ENCODE measurements around the gene SORCS1.

DNA sequence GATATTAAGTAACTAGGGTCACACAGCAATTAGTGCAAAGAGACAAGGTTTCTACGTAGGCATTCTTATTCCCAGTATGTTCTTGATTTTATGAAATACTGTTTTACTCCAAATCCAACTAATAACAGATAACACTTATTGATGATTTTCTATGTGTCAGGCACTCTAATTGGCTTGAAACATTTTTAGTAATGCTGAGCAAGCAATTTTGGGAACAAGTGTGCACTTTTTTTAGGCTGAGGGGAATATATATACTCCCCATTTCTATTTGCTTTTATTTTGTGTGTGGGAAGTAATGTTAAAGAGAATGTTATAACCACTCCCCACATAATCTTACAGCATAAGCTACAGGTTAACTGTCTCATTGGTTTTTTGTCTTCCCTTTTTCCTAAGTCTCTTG lies 4.2 kb upstream of the SORCS1 start:
- TF ChIP-seq, protein P1, sequence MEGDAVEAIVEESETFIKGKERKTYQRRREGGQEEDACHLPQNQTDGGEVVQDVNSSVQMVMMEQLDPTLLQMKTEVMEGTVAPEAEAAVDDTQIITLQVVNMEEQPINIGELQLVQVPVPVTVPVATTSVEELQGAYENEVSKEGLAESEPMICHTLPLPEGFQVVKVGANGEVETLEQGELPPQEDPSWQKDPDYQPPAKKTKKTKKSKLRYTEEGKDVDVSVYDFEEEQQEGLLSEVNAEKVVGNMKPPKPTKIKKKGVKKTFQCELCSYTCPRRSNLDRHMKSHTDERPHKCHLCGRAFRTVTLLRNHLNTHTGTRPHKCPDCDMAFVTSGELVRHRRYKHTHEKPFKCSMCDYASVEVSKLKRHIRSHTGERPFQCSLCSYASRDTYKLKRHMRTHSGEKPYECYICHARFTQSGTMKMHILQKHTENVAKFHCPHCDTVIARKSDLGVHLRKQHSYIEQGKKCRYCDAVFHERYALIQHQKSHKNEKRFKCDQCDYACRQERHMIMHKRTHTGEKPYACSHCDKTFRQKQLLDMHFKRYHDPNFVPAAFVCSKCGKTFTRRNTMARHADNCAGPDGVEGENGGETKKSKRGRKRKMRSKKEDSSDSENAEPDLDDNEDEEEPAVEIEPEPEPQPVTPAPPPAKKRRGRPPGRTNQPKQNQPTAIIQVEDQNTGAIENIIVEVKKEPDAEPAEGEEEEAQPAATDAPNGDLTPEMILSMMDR (IDR thresholded peaks at IDR 0.05; ENCODE audit: low read length) = no peak
- no peak for TF ChIP-seq EZH2 (optimal IDR thresholded peaks at IDR 0.05; ENCODE audit: low read depth, low read length)
